Glutamatergic neuron (in vitro differentiated cells): Measurements from ENCODE around the gene HLA-DMA. TPM values are rescaled to one million over a fixed set of nuclear protein-coding genes. Genes with fewer than 3 reads are reported as not detected.

Source experiments
- DNase-seq: peaks from one replicate; pipeline ENCODE4 v3.0.0; 2022
- H3K27ac Mint-ChIP-seq: one replicate; pipeline ENCODE4 v1.8.0; 2020; ENCODE audit warnings: mild to moderate bottlenecking, mixed read lengths, inconsistent platforms; ENCODE audit not compliant: unreplicated experiment
- H3K27me3 Mint-ChIP-seq: one replicate; pipeline ENCODE4 v1.8.0; 2020; ENCODE audit warnings: mild to moderate bottlenecking, moderate library complexity, mixed read lengths, inconsistent platforms; ENCODE audit not compliant: unreplicated experiment
- H3K36me3 Mint-ChIP-seq: one replicate; pipeline ENCODE4 v1.8.0; 2020; ENCODE audit warnings: mild to moderate bottlenecking, mixed read lengths, inconsistent platforms; ENCODE audit not compliant: unreplicated experiment
- H3K4me1 Mint-ChIP-seq: one replicate; pipeline ENCODE4 v1.8.0; 2020; ENCODE audit warnings: mild to moderate bottlenecking, low read depth, mixed read lengths, inconsistent platforms; ENCODE audit not compliant: unreplicated experiment
- H3K4me3 Mint-ChIP-seq: one replicate; pipeline ENCODE4 v1.8.0; 2020; ENCODE audit warnings: mild to moderate bottlenecking, mixed read lengths, inconsistent platforms; ENCODE audit not compliant: unreplicated experiment
- H3K9me3 Mint-ChIP-seq: one replicate; pipeline ENCODE4 v1.8.0; 2020; ENCODE audit warnings: mild to moderate bottlenecking, moderate library complexity, mixed read lengths, inconsistent platforms; ENCODE audit not compliant: unreplicated experiment
- total RNA-seq: library from RNA; stranded (reverse); fragmentation: NEBNext Ultra II Directional; extraction: Animal tissue kit (Norgen Biotek cat#: 25700); gene quantifications from one replicate; pipeline ENCODE4 v1.2.1, GENCODE V29; 2021; ENCODE audit not compliant: unreplicated experiment
- TF ChIP-seq, protein P1 (sequence below): fragments of 200-600 bp; sonication (generic); IDR thresholded peaks from one replicate; pipeline ENCODE4 v1.5.0; 2021; ENCODE audit not compliant: partially characterized antibody, unreplicated experiment

Gene HLA-DMA
- total RNA-seq, 1 donor from 2014 or later, result 0.76 TPM

DNA sequence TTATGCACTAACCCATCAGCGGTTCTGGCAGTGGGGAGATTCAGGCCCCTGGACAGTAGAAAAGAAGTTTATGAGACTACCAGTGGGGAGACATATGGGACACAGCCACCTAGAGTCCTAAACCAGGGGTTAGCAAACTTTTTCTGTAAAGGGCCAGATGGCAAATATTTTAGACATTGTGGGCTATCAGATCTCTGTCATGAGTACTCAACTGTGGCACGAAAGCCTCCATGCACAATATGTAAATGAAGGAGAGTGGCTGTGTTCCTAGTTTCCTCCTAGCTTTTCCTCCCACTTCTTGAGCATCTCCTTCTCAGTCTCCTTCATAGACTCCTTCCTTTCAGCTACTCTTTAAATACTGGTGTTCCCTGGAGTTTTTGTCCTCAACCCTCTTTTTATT lies 3.3 kb upstream of the HLA-DMA start:
- no peaks in the 10 kb centered on the region for H3K36me3 Mint-ChIP-seq
- H3K9me3 Mint-ChIP-seq, result peaks cover 2% of the 10 kb centered on the region
- no peak overlapping the region for H3K27ac Mint-ChIP-seq
- H3K4me3 Mint-ChIP-seq, result no peak overlapping the region
- no peaks in the 10 kb centered on the region for H3K4me1 Mint-ChIP-seq
- TF ChIP-seq, protein P1, sequence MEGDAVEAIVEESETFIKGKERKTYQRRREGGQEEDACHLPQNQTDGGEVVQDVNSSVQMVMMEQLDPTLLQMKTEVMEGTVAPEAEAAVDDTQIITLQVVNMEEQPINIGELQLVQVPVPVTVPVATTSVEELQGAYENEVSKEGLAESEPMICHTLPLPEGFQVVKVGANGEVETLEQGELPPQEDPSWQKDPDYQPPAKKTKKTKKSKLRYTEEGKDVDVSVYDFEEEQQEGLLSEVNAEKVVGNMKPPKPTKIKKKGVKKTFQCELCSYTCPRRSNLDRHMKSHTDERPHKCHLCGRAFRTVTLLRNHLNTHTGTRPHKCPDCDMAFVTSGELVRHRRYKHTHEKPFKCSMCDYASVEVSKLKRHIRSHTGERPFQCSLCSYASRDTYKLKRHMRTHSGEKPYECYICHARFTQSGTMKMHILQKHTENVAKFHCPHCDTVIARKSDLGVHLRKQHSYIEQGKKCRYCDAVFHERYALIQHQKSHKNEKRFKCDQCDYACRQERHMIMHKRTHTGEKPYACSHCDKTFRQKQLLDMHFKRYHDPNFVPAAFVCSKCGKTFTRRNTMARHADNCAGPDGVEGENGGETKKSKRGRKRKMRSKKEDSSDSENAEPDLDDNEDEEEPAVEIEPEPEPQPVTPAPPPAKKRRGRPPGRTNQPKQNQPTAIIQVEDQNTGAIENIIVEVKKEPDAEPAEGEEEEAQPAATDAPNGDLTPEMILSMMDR, result no peak
- no peak for DNase-seq
- peaks cover 3% of the 10 kb centered on the region for H3K27me3 Mint-ChIP-seq

DNA sequence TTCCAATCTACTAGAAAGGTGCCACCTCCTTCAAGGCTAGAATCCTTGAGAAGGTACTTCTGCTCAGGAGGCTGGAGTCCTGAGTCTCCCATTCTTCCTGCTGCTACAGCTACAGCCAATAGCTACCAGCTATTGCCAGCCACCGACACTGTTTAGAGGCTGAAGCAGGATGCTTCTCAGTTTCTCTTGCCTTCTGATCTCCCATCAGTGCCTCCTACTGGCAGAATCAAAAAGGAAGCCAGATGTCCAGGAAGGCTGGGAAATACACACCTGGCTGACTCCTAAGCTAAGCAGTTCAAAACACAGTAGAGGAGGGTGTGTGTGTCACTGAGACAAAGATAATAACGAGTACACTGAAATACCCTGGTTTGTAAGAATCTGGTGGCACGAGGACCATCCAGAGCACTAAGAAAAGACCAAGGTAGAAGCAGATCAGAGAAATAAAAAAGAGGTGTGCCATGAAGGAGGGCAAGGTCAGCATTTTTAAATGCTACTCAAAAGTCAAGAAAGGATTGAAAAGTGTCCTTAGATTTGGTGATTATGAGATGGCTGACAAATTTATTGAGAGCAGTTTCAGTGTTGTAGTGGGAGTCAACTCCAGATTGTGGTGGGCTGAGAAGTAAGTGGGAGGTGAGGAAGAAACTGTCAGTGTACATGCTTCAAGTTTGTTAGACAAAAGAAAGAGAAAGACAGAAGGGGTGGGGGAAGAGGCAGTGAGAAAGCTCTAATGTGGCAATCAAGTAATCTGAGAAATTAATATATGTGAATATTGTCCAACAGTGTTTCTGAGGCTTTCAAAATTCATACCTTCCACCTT lies 2.3 kb upstream of the HLA-DMA start:
- no peak for DNase-seq
- TF ChIP-seq, protein P1, result no peak
- Mint-ChIP-seq H3K4me1 (no peaks in the 10 kb centered on the region), H3K27me3 (peaks cover 3% of the 10 kb centered on the region), H3K36me3 (no peaks in the 10 kb centered on the region), H3K4me3 (no peak overlapping the region), H3K27ac (no peak overlapping the region), H3K9me3 (peaks cover 2% of the 10 kb centered on the region)

DNA sequence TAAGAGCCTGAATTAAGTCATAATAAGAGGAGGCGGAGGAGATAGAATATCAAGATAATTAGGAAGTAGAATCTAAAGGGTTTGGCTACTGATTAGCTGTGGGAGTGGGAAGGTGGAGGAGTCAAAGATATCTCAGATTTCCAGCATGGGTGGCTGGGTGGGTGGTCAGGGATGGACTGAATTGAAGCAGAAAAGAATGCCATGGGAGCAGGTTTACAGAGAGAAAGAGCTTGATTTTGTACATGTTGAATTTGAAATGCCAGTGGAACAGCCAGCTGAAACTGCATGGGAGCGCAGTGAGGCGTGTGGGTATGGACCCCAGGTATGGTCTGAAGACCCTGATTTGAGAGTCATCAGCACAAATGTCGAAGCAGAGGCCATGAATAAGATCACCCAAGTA lies 1.4 kb upstream of the HLA-DMA start:
- Mint-ChIP-seq H3K27ac (no peak overlapping the region), H3K27me3 (peaks cover 3% of the 10 kb centered on the region), H3K36me3 (no peaks in the 10 kb centered on the region), H3K4me1 (no peaks in the 10 kb centered on the region), H3K9me3 (peaks cover 2% of the 10 kb centered on the region), H3K4me3 (no peak overlapping the region)
- no peak for DNase-seq
- TF ChIP-seq, protein P1, result no peak

DNA sequence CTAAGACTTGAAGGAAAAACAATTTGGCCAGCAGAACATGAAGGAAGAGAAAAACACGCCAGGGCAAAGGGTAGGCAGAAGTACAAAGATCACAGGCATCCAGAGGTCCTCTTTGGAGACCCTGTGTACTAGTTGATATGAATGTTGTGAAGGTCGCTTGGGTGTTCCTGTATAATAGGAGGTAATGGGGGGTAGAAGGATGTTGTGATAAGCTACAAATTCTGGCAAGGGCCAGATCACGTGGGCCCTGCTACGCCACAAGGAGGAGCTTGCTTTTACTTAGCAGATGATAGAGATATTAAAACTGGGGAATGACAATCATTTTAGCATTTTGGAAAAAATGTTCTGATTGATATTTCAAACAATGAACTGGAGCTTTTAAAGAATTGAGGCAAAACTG lies 878 bp upstream of the HLA-DMA start:
- H3K27me3 Mint-ChIP-seq, result peaks cover 5% of the 10 kb centered on the region
- no peak overlapping the region for H3K4me3 Mint-ChIP-seq
- TF ChIP-seq, protein P1, result no peak
- peaks cover 2% of the 10 kb centered on the region for H3K9me3 Mint-ChIP-seq
- no peaks in the 10 kb centered on the region for H3K4me1 Mint-ChIP-seq
- no peaks in the 10 kb centered on the region for H3K36me3 Mint-ChIP-seq
- no peak overlapping the region for H3K27ac Mint-ChIP-seq
- DNase-seq, result no peak

DNA sequence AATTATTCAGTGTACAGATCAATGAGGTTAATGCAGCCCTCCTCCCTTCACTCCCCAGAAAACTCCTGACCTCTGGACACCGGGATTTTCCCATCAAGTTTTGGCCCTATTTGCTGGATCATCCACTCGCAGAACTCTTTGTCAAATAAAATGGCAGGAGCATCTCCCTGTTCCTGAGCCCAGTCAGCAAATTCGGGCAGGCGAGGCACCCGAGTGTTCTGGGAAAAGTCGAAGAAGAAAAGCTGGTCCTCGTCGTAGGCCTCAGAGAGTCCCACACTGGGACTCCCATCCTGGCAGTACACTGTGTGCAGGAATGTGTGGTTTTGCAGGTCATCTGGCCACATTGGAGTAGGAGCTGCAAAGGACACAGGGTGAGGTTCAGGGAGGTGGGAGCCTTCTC lies 2.4 kb downstream of the HLA-DMA start:
- peaks cover 3% of the 10 kb centered on the region for H3K9me3 Mint-ChIP-seq
- H3K36me3 Mint-ChIP-seq, result no peaks in the 10 kb centered on the region
- no peak for DNase-seq
- H3K4me1 Mint-ChIP-seq, result no peaks in the 10 kb centered on the region
- H3K27me3 Mint-ChIP-seq, result peaks cover 5% of the 10 kb centered on the region
- no peak overlapping the region for H3K27ac Mint-ChIP-seq
- TF ChIP-seq, protein P1, result no peak
- no peak overlapping the region for H3K4me3 Mint-ChIP-seq
